Neuronal stem cell (in vitro differentiated cells): Measurements from ENCODE around the gene MYH6.

Experiments
- DNase-seq: peaks from one replicate; pipeline ENCODE4 v3.0.0-alpha.2; 2013; ENCODE audit warnings: low spot score
- H2AFZ ChIP-seq: one replicate; pipeline ENCODE4 v1.6.1; 2013; ENCODE audit warnings: mild to moderate bottlenecking, low read length, inconsistent platforms
- H2AK5ac ChIP-seq: 2 replicates; pipeline ENCODE4 v1.6.1; 2013; ENCODE audit warnings: low read depth, mild to moderate bottlenecking, inconsistent platforms, low read length, moderate library complexity, mixed read lengths
- H2BK120ac ChIP-seq: 2 replicates; pipeline ENCODE4 v1.6.1; 2013; ENCODE audit warnings: low read depth, mild to moderate bottlenecking, inconsistent platforms, low read length, moderate library complexity, mixed read lengths
- H2BK12ac ChIP-seq: one replicate; pipeline ENCODE4 v1.6.1; 2013; ENCODE audit warnings: low read length, inconsistent platforms
- H2BK15ac ChIP-seq: 2 replicates; pipeline ENCODE4 v1.6.1; 2013; ENCODE audit warnings: mild to moderate bottlenecking, low read length, inconsistent platforms, mixed read lengths
- H2BK5ac ChIP-seq: one replicate; pipeline ENCODE4 v1.6.1; 2013; ENCODE audit warnings: inconsistent platforms, mild to moderate bottlenecking, low read length, moderate library complexity
- H3K14ac ChIP-seq: one replicate; pipeline ENCODE4 v1.6.1; 2013; ENCODE audit warnings: low read length, inconsistent platforms
- H3K18ac ChIP-seq: 2 replicates; pipeline ENCODE4 v1.6.1; 2013; ENCODE audit warnings: low read length, inconsistent platforms
- H3K23ac ChIP-seq: 2 replicates; pipeline ENCODE4 v1.6.1; 2013; ENCODE audit warnings: low read depth, mild to moderate bottlenecking, mixed read lengths, low read length, inconsistent platforms; ENCODE audit not compliant: poor library complexity
- H3K27ac ChIP-seq: replicated peaks from 3 replicates; pipeline ENCODE4 v1.5.1; 2013; ENCODE audit warnings: low read length, inconsistent platforms
- H3K27me3 ChIP-seq, 3 experiments: 2 replicates each; pipeline ENCODE4 v1.6.1; 2013; ENCODE audit warnings: low read length in 3 of 3, mild to moderate bottlenecking in 2 of 3, inconsistent platforms in 1 of 3, low read depth in 1 of 3, mixed read lengths in 1 of 3, moderate library complexity in 1 of 3; ENCODE audit not compliant: control insufficient read depth in 3 of 3, insufficient read depth in 3 of 3
- H3K36me3 ChIP-seq, 2 donors: replicated peaks in 1 of 2; 2 replicates each; pipeline ENCODE4 v1.6.1; 2013; ENCODE audit warnings: low read length in 2 of 2; ENCODE audit not compliant: control insufficient read depth in 2 of 2, insufficient read depth in 2 of 2
- H3K4ac ChIP-seq: 2 replicates; pipeline ENCODE4 v1.6.1; 2013; ENCODE audit warnings: inconsistent platforms, mild to moderate bottlenecking, low read length, moderate library complexity
- H3K4me1 ChIP-seq, 2 donors: 1 replicate in 1 of 2; 2 replicates in 1 of 2; pipeline ENCODE4 v1.6.1; 2013; ENCODE audit warnings: low read length in 2 of 2, low read depth in 1 of 2; ENCODE audit not compliant: control insufficient read depth in 2 of 2, insufficient read depth in 1 of 2
- H3K4me2 ChIP-seq: one replicate; pipeline ENCODE4 v1.6.1; 2013; ENCODE audit warnings: mild to moderate bottlenecking, low read length, inconsistent platforms; ENCODE audit not compliant: insufficient read depth, poor library complexity, severe bottlenecking
- H3K4me3 ChIP-seq, 2 donors: 2 replicates each; pipeline ENCODE4 v1.5.1; 2013; ENCODE audit warnings: low read length in 2 of 2, mild to moderate bottlenecking in 2 of 2, inconsistent platforms in 1 of 2, moderate library complexity in 1 of 2
- H3K79me1 ChIP-seq: one replicate; pipeline ENCODE4 v1.6.1; 2013; ENCODE audit warnings: low read depth, mild to moderate bottlenecking, inconsistent platforms, low read length, moderate library complexity
- H3K9ac ChIP-seq: one replicate; pipeline ENCODE4 v1.6.1; 2013; ENCODE audit warnings: mild to moderate bottlenecking, low read depth, low read length, inconsistent platforms; ENCODE audit not compliant: poor library complexity
- H3K9me3 ChIP-seq, 2 donors: replicated peaks in 1 of 2; 2 replicates each; pipeline versions ENCODE3 to v1.6.1; 2013; ENCODE audit warnings: low read length in 2 of 2, mild to moderate bottlenecking in 2 of 2, inconsistent platforms in 1 of 2, low read depth in 1 of 2, mixed read lengths in 1 of 2, moderate library complexity in 1 of 2; ENCODE audit not compliant: control insufficient read depth in 2 of 2, insufficient read depth in 1 of 2
- H4K8ac ChIP-seq: one replicate; pipeline ENCODE4 v1.6.1; 2013; ENCODE audit warnings: low read depth, mild to moderate bottlenecking, inconsistent platforms, low read length, moderate library complexity
- H4K91ac ChIP-seq: one replicate; pipeline ENCODE4 v1.6.1; 2013; ENCODE audit warnings: low read length, low read depth, mild to moderate bottlenecking, inconsistent platforms; ENCODE audit not compliant: poor library complexity
- WGBS, 2 donors: extraction: QIAGEN DNeasy Blood & Tissue Kit; methylation state at CpG; one replicate each; pipeline ENCODE4 v1.1.7; 2013; ENCODE audit warnings: missing lambda C conversion rate in 2 of 2, mixed read lengths in 1 of 2; ENCODE audit not compliant: insufficient read length in 2 of 2, insufficient replicate concordance in 1 of 2; ENCODE audit errors: extremely low coverage in 2 of 2; 5-methylcytosine and 5-hydroxymethylcytosine counted together

The MYH6 gene

GRCh38 chr14:23414254-23414653 lies 6.2 kb upstream of the MYH6 start:
- no peak overlapping the region for H2BK15ac ChIP-seq
- no peaks in the 10 kb centered on the region for H3K79me1 ChIP-seq
- H2AK5ac ChIP-seq: peak overlapping the region; percentile 54
- H3K4me2 ChIP-seq: no peak overlapping the region
- no peak overlapping the region for H3K4me3 ChIP-seq
- DNase-seq: no peak
- no peak overlapping the region for H3K14ac ChIP-seq
- H2BK5ac ChIP-seq: no peak overlapping the region
- no peak overlapping the region for H3K4ac ChIP-seq
- no peak overlapping the region for H3K18ac ChIP-seq
- H3K23ac ChIP-seq: no peak overlapping the region
- peaks cover 0 to 24% (median 0%) of the 10 kb centered on the region in 3 experiments for H3K27me3 ChIP-seq
- H3K27ac ChIP-seq: no peak overlapping the region
- H2BK12ac ChIP-seq: no peak overlapping the region
- no peak overlapping the region for H2BK120ac ChIP-seq
- no peak overlapping the region for H4K91ac ChIP-seq
- H3K9ac ChIP-seq: no peak overlapping the region
- H4K8ac ChIP-seq: no peak overlapping the region
- WGBS, 2 donors: no CpG with 5 or more reads among the region's 3 CpGs
- H2AFZ ChIP-seq: no peak overlapping the region
- no peaks in the 10 kb centered on the region for H3K36me3 ChIP-seq
- peaks cover 0 to 2% of the 10 kb centered on the region in 2 donors for H3K9me3 ChIP-seq
- peaks cover 5% of the 10 kb centered on the region in 2 donors for H3K4me1 ChIP-seq

- H3K27ac ChIP-seq: no peak overlapping the region
- no CpG with 5 or more reads among the region's 16 CpGs for WGBS, 2 donors
These were observed 5.6 kb upstream of the MYH6 start for GRCh38 chr14:23413681-23414080.

GRCh38 chr14:23411563-23412525 lies 3.8 kb upstream of the MYH6 start:
- no peak overlapping the region for H3K4me2 ChIP-seq
- no peak overlapping the region for H2BK120ac ChIP-seq
- H3K36me3 ChIP-seq: no peaks in the 10 kb centered on the region
- WGBS, 2 donors: no CpG with 5 or more reads among the region's 14 CpGs
- peak overlapping the region; percentile 9 for H3K23ac ChIP-seq
- peaks cover 5% of the 10 kb centered on the region in 2 donors for H3K4me1 ChIP-seq
- peak overlapping the region; percentile 16 for H2AFZ ChIP-seq
- H2BK12ac ChIP-seq: no peak overlapping the region
- H3K4ac ChIP-seq: no peak overlapping the region
- H3K79me1 ChIP-seq: no peaks in the 10 kb centered on the region
- no peak overlapping the region for H2BK15ac ChIP-seq
- no peak overlapping the region for H3K4me3 ChIP-seq
- DNase-seq: no peak
- no peak overlapping the region for H3K9ac ChIP-seq
- H3K9me3 ChIP-seq: no peaks in the 10 kb centered on the region
- H3K27ac ChIP-seq: no peak overlapping the region
- peak overlapping the region; percentile 19 for H2AK5ac ChIP-seq
- H3K27me3 ChIP-seq: peaks cover 0 to 41% (median 0%) of the 10 kb centered on the region in 3 experiments
- no peak overlapping the region for H4K91ac ChIP-seq
- peak overlapping the region; percentile 30 for H2BK5ac ChIP-seq
- peak overlapping the region; percentile 82 for H3K18ac ChIP-seq
- H4K8ac ChIP-seq: no peak overlapping the region
- no peak overlapping the region for H3K14ac ChIP-seq

More at GRCh38 chr14:23413681-23414080, 5.6 kb upstream of the MYH6 start:
- Histone ChIP-seq H2AFZ (no peak overlapping the region), H4K91ac (no peak overlapping the region), H2AK5ac (no peak overlapping the region), H2BK5ac (peak overlapping the region; percentile 44), H3K4me2 (no peak overlapping the region), H3K27me3 (peaks cover 0 to 24% (median 0%) of the 10 kb centered on the region in 3 experiments), H3K9ac (no peak overlapping the region), H3K4me3 (no peak overlapping the region), H3K4me1 (peaks cover 5% of the 10 kb centered on the region in 2 donors), H3K36me3 (no peaks in the 10 kb centered on the region), H4K8ac (no peak overlapping the region), H3K79me1 (no peaks in the 10 kb centered on the region), H3K4ac (peak overlapping the region; percentile 40), H3K18ac (peak overlapping the region; percentile 22), H3K23ac (no peak overlapping the region), H2BK12ac (no peak overlapping the region), H3K14ac (peak overlapping the region; percentile 99), H2BK120ac (no peak overlapping the region), H3K9me3 (no peaks in the 10 kb centered on the region), H2BK15ac (peak overlapping the region; percentile 75)
- DNase-seq: no peak

GRCh38 chr14:23409966-23410635 lies 2.0 kb upstream of the MYH6 start:
- peak overlapping the region; percentile 57 for H2AK5ac ChIP-seq
- no peak overlapping the region for H3K4ac ChIP-seq
- H3K4me2 ChIP-seq: no peak overlapping the region
- H3K27me3 ChIP-seq: peaks cover 0 to 57% (median 0%) of the 10 kb centered on the region in 3 experiments
- no peak for DNase-seq
- H3K36me3 ChIP-seq: no peaks in the 10 kb centered on the region
- no peak overlapping the region for H4K91ac ChIP-seq
- WGBS, 2 donors: no CpG with 5 or more reads among the region's 14 CpGs
- H2BK12ac ChIP-seq: no peak overlapping the region
- H3K23ac ChIP-seq: no peak overlapping the region
- no peak overlapping the region for H4K8ac ChIP-seq
- H3K27ac ChIP-seq: no peak overlapping the region
- no peak overlapping the region for H3K4me3 ChIP-seq
- H2BK120ac ChIP-seq: no peak overlapping the region
- H2BK15ac ChIP-seq: peak overlapping the region; percentile 8
- no peaks in the 10 kb centered on the region for H3K9me3 ChIP-seq
- H3K14ac ChIP-seq: no peak overlapping the region
- peak overlapping the region; percentile 43 for H2BK5ac ChIP-seq
- H2AFZ ChIP-seq: no peak overlapping the region
- peak overlapping the region; percentile 61 for H3K18ac ChIP-seq
- H3K4me1 ChIP-seq: peaks cover 5% of the 10 kb centered on the region in 2 donors
- no peak overlapping the region for H3K9ac ChIP-seq
- no peaks in the 10 kb centered on the region for H3K79me1 ChIP-seq
